Thoracic aorta (tissue), 2 donors: ENCODE measurements around the gene MALRD1. TPM values are rescaled to one million over a fixed set of nuclear protein-coding genes. Genes with fewer than 3 reads are reported as not detected.

ENCODE experiments used
- ATAC-seq: fragments of 150-250 bp; one replicate; pipeline ENCODE4 v1.8.0; 2017; ENCODE audit warnings: low read depth; ENCODE audit not compliant: insufficient number of reproducible peaks, low FRiP score
- DNase-seq: peaks from one replicate; pipeline ENCODE4 v3.0.0-alpha.2; 2020; ENCODE audit warnings: low spot score
- H3K27ac ChIP-seq, 2 donors: fragments of 200-600 bp; sonication (generic); 1 replicate in 1 of 2; 2 replicates in 1 of 2; pipeline ENCODE4 v1.5.1; 2016; ENCODE audit warnings: mild to moderate bottlenecking in 2 of 2, moderate library complexity in 2 of 2
- H3K27me3 ChIP-seq: fragments of 200-600 bp; sonication (generic); replicated peaks from 2 replicates; pipeline ENCODE4 v1.6.0; 2016; ENCODE audit warnings: mild to moderate bottlenecking; ENCODE audit not compliant: insufficient read depth
- H3K36me3 ChIP-seq: fragments of 200-600 bp; sonication (generic); one replicate; pipeline ENCODE4 v1.5.1; 2016
- H3K4me1 ChIP-seq, 2 donors: fragments of 200-600 bp; sonication (generic); 1 replicate in 1 of 2; 2 replicates in 1 of 2; pipeline versions ENCODE4 v1.5.1 to v1.6.0; 2016; ENCODE audit warnings: low read depth in 2 of 2, mild to moderate bottlenecking in 1 of 2; ENCODE audit not compliant: control insufficient read depth in 1 of 2
- H3K4me3 ChIP-seq: fragments of 200-600 bp; sonication (generic); 2 replicates; pipeline ENCODE4 v1.5.1; 2016; ENCODE audit warnings: mild to moderate bottlenecking
- H3K9me3 ChIP-seq: fragments of 200-600 bp; sonication (generic); 2 replicates; pipeline ENCODE4 v1.5.1; 2016
- total RNA-seq, 2 donors: library from RNA; depleted of rRNA; stranded (reverse); fragments of >200 nt; gene quantifications; one replicate each; pipeline versions ENCODE4 v1.1.0 to v1.2.3, GENCODE V29; 2016
- TF ChIP-seq, protein P1 (sequence below): fragments of 200-600 bp; sonication (generic); IDR thresholded peaks from one replicate; pipeline ENCODE4 v1.5.1; 2019; ENCODE audit warnings: antibody characterized with exemption

The MALRD1 gene
- total RNA-seq, 2 donors from 2014 or later: 0.92 to 5.3 TPM

- H3K27ac ChIP-seq: no peak overlapping the region
- H3K27me3 ChIP-seq: no peaks in the 10 kb centered on the region
- no peaks in the 10 kb centered on the region for H3K9me3 ChIP-seq
- no peak overlapping the region for H3K4me3 ChIP-seq
- TF ChIP-seq, protein P1, sequence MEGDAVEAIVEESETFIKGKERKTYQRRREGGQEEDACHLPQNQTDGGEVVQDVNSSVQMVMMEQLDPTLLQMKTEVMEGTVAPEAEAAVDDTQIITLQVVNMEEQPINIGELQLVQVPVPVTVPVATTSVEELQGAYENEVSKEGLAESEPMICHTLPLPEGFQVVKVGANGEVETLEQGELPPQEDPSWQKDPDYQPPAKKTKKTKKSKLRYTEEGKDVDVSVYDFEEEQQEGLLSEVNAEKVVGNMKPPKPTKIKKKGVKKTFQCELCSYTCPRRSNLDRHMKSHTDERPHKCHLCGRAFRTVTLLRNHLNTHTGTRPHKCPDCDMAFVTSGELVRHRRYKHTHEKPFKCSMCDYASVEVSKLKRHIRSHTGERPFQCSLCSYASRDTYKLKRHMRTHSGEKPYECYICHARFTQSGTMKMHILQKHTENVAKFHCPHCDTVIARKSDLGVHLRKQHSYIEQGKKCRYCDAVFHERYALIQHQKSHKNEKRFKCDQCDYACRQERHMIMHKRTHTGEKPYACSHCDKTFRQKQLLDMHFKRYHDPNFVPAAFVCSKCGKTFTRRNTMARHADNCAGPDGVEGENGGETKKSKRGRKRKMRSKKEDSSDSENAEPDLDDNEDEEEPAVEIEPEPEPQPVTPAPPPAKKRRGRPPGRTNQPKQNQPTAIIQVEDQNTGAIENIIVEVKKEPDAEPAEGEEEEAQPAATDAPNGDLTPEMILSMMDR: no peak
- no peaks in the 10 kb centered on the region for H3K4me1 ChIP-seq
- ATAC-seq (no peak), DNase-seq (no peak)
- no peaks in the 10 kb centered on the region for H3K36me3 ChIP-seq
Observed at GRCh38 chr10:19592276-19592675, 543.7 kb downstream of the MALRD1 start.

DNA sequence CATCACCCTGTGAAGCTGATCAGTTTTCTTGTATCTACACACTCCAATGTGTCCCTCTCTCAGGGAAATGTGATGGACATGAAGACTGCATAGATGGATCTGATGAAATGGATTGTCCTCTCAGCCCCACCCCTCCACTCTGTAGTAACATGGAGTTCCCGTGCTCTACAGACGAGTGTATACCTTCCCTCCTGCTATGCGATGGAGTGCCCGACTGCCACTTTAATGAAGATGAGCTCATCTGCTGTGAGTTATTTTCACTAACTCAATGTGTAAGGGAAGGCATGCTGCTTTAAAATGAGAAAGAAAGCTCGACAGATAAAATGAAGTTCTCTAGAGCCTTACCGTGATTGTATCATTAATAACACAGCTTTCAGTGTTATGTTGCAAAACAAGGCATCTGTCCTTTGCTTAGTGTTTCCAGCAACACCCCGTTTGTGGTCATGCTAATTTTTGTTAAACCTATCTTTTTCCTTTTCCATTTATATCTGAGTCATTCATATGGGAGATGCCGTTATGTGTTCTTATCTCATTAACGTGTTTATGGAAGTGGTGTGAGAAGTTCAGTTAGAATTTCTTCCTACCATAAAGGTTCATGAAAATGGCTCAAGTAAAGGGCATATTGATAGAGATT, 546.7 kb downstream of the MALRD1 start:
- Histone ChIP-seq H3K4me1 (no peaks in the 10 kb centered on the region), H3K4me3 (no peak overlapping the region), H3K9me3 (no peaks in the 10 kb centered on the region), H3K27ac (no peak overlapping the region), H3K36me3 (no peaks in the 10 kb centered on the region), H3K27me3 (no peaks in the 10 kb centered on the region)
- TF ChIP-seq, protein P1: no peak
- no peak for ATAC-seq
- no peak for DNase-seq

DNA sequence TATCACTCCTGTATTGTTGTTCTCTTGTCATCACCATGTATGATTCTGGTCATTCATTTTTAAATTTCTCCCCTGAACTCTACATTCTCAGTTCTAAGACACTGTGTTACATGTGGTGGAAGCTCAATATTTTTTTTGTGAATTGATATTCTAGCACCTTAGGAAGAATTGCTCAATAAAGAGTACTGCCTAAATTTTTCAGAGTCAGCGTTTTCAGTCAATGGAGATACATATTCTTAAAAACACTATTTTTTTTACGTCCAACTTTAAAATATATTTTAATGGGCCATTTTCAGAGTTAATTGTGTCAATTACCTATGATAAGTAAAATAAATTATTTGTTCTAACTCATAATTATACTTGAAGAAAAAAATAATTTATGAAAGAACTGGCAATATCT, 557.2 kb downstream of the MALRD1 start:
- H3K4me3 ChIP-seq: no peak overlapping the region
- H3K27ac ChIP-seq: no peak overlapping the region
- H3K36me3 ChIP-seq: no peaks in the 10 kb centered on the region
- H3K4me1 ChIP-seq: no peaks in the 10 kb centered on the region
- TF ChIP-seq, protein P1: no peak
- no peaks in the 10 kb centered on the region for H3K27me3 ChIP-seq
- H3K9me3 ChIP-seq: no peaks in the 10 kb centered on the region
- ATAC-seq: no peak
- DNase-seq: no peak

- TF ChIP-seq, protein P1: no peak
- Histone ChIP-seq H3K9me3 (no peaks in the 10 kb centered on the region), H3K4me3 (no peak overlapping the region), H3K27ac (no peak overlapping the region), H3K4me1 (no peaks in the 10 kb centered on the region), H3K27me3 (no peaks in the 10 kb centered on the region), H3K36me3 (no peaks in the 10 kb centered on the region)
- ATAC-seq: no peak
- DNase-seq: no peak
Observed at GRCh38 chr10:19606968-19607367, 558.4 kb downstream of the MALRD1 start.

- no peak overlapping the region for H3K27ac ChIP-seq
- H3K4me3 ChIP-seq: no peak overlapping the region
- H3K36me3 ChIP-seq: no peaks in the 10 kb centered on the region
- no peaks in the 10 kb centered on the region for H3K4me1 ChIP-seq
- TF ChIP-seq, protein P1: no peak
- H3K27me3 ChIP-seq: no peaks in the 10 kb centered on the region
- DNase-seq (no peak), ATAC-seq (no peak)
- H3K9me3 ChIP-seq: no peaks in the 10 kb centered on the region
Observed at GRCh38 chr10:19611775-19612174, 563.2 kb downstream of the MALRD1 start.
